Measurements from ENCODE around the gene RHOBTB1.
"Not testable (repeated sequence)": the region's sequence is repeated elsewhere in the genome, so short reads cannot be mapped to it uniquely, and the experiment has no call there.

Gene RHOBTB1

DNA sequence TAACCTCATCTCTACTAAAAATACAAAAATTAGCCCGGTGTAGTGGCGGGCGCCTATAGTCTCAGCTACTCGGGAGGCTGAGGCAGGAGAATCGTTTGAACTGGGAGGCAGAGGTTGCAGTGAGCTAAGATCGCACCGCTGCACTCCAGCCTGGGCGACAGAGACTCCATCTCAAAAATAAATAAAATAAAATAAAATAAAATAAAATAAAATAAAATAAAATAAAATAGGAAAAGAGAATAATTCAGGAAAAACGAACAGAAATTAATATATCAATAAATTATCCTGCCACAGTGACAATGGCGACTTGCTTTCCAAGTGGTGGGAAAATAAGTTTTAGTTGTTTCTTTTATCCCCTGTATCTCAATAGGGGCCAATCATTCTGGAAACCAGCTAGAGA is 102.8 kb downstream of the RHOBTB1 start:
- not testable (repeated sequence) for H3K9me3 Mint-ChIP-seq; H3K36me3 Mint-ChIP-seq; ATAC-seq (ENCODE audit: low read depth); DNase-seq (ENCODE audit: low spot score in 2 of 2); H3K4me3 Mint-ChIP-seq; H3K4me1 Mint-ChIP-seq; H3K27me3 Mint-ChIP-seq; H3K27ac Mint-ChIP-seq

DNA sequence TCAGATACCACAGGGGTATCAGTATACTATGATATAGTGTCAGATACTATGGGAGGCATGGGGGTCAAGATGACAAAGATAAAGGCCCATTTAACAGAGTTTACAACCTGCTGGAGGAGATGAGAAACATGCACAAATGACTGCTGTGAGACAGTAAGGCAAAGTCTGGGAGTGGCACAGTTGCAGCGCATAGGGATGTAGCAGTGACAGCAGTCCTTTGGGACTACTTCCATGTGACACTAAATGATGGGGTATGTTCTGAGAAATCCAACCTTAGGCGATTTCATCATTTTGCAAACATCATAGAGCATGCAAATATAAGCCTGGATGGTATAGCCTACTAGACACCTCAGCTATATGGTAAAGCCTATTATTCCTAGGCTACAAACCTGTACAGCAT is 108.9 kb downstream of the RHOBTB1 start:
- H3K4me1 Mint-ChIP-seq, result no peaks in the 10 kb centered on the region
- no peaks in the 10 kb centered on the region for H3K9me3 Mint-ChIP-seq
- no peak for DNase-seq (ENCODE audit: low spot score in 2 of 2)
- no peak overlapping the region for H3K27ac Mint-ChIP-seq
- H3K27me3 Mint-ChIP-seq, result peaks cover 1% of the 10 kb centered on the region
- no peak for ATAC-seq (ENCODE audit: low read depth)
- H3K36me3 Mint-ChIP-seq, result no peaks in the 10 kb centered on the region
- no peak overlapping the region for H3K4me3 Mint-ChIP-seq

DNA sequence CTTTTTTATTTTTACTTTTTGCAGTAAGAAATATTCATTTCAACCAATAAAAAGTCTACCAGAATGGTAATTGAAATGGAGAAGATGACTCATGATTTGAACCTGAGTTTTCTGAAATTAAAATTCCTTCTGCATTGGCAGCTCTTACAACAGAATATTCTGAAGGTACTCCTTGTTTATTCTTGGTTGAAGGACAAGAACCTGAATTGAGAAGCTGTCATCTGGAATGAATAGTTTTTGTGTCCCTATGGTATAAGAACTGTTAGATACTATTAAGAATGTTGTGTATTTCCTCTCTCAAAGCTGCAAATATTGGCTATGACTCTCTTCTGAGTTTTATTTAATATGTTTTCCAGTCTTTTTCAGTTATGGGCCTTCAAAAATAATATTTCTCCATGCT is 109.6 kb downstream of the RHOBTB1 start:
- DNase-seq (ENCODE audit: low spot score in 2 of 2) (no peak), ATAC-seq (ENCODE audit: low read depth) (no peak)
- Mint-ChIP-seq H3K4me3 (no peak overlapping the region), H3K27me3 (peaks cover 1% of the 10 kb centered on the region), H3K9me3 (no peaks in the 10 kb centered on the region), H3K4me1 (no peaks in the 10 kb centered on the region), H3K36me3 (no peaks in the 10 kb centered on the region), H3K27ac (no peak overlapping the region)

DNA sequence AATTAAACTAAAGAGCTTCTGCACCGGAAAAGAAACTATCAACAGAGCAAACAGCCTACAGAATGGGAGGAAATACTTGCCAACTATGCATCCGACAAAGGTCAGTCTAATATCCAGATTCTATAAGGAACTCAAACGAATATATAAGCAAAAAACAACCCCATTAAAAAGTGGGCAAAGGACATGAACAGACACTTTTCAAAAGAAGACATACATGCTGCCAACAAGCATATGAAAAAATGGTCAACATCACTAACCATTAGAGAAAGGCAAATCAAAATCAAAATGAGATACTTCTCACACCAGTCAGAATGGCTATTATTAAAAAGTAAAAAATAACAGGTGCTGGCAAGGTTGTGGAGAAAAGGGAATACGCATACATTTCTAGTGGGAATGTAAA is 111.8 kb downstream of the RHOBTB1 start:
- H3K27me3 Mint-ChIP-seq; H3K4me3 Mint-ChIP-seq; ATAC-seq (ENCODE audit: low read depth); DNase-seq (ENCODE audit: low spot score in 2 of 2); H3K36me3 Mint-ChIP-seq; H3K9me3 Mint-ChIP-seq; H3K4me1 Mint-ChIP-seq; H3K27ac Mint-ChIP-seq: not testable (repeated sequence)

DNA sequence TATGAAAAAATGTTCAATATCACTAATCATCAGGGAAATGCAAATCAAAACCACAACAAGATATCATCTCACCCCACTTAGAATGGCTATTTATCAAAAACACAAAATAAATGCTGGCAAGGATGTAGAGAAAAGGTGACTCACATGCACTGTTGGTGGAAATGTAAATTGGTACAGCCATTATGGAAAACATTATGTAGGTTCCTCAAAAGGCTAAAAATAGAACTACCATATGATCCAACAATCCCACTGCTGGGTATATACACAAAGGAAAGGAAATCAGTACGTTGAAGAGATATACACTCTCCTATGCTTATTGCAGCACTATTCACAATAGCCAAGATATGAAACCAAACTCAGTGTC is 115.5 kb downstream of the RHOBTB1 start:
- Mint-ChIP-seq H3K27ac (no peak overlapping the region), H3K36me3 (no peaks in the 10 kb centered on the region), H3K9me3 (no peaks in the 10 kb centered on the region), H3K4me1 (no peaks in the 10 kb centered on the region), H3K4me3 (no peak overlapping the region), H3K27me3 (peaks cover 12% of the 10 kb centered on the region)
- no peak for DNase-seq (ENCODE audit: low spot score in 2 of 2)
- no peak for ATAC-seq (ENCODE audit: low read depth)

DNA sequence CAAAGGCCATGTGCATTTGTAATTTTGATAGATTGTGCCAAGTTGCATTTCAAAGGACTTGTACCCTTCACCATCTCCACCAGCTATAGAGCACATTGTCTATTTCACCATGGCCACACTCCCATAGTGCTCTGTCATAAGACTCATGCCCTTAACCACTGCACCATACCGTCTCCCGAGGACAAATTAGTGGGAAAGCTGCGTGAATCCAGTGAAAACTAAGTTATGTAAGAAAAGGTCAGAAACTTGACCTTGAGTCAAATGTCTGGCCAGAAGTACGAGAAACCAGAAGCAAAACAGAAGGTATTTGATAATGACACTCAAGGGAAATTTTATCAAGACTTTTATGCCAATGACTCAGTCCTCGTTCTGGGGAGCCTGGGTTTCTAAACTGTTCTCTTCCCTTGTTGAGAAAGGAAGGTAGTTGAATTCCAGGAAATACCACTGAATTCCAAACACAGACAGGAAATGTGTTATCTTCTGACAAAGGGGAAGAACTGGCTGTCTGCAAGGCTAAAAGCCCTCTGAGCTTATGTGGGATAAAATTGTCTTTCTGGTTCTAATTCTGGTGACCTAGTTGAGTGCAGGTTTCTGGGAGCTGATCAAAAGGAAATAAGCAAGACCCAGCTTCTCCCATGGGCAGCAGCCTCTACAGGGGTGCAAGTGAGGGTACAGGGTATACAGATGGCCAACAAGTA is 116.0 kb downstream of the RHOBTB1 start:
- H3K36me3 Mint-ChIP-seq, result no peaks in the 10 kb centered on the region
- H3K27ac Mint-ChIP-seq, result no peak overlapping the region
- peaks cover 12% of the 10 kb centered on the region for H3K27me3 Mint-ChIP-seq
- H3K9me3 Mint-ChIP-seq, result no peaks in the 10 kb centered on the region
- ATAC-seq (ENCODE audit: low read depth) (no peak), DNase-seq (ENCODE audit: low spot score in 2 of 2) (no peak)
- H3K4me3 Mint-ChIP-seq, result no peak overlapping the region
- no peaks in the 10 kb centered on the region for H3K4me1 Mint-ChIP-seq

DNA sequence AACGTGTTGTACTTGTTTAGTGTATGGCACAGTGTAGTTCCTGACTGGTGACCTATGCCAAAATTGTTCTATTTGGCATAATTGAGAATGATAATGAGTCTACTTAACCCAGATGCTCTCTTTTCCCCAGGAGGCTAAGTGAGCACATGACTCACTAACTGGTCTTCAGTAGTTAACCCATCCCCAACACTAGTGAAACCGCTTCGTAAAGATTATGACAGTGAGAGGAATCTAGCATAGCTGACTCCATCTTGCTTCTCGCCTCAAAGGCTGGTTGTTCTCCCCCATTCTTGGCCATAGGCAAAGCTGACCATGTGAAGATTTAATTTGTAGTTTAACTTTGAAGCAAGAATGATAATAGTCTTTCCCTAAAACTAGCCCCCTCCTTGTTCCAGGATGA is 118.5 kb downstream of the RHOBTB1 start:
- ATAC-seq (ENCODE audit: low read depth) (no peak), DNase-seq (ENCODE audit: low spot score in 2 of 2) (no peak)
- peaks cover 10% of the 10 kb centered on the region for H3K27me3 Mint-ChIP-seq
- no peak overlapping the region for H3K4me3 Mint-ChIP-seq
- no peaks in the 10 kb centered on the region for H3K9me3 Mint-ChIP-seq
- no peaks in the 10 kb centered on the region for H3K36me3 Mint-ChIP-seq
- no peak overlapping the region for H3K27ac Mint-ChIP-seq
- H3K4me1 Mint-ChIP-seq, result no peaks in the 10 kb centered on the region

DNA sequence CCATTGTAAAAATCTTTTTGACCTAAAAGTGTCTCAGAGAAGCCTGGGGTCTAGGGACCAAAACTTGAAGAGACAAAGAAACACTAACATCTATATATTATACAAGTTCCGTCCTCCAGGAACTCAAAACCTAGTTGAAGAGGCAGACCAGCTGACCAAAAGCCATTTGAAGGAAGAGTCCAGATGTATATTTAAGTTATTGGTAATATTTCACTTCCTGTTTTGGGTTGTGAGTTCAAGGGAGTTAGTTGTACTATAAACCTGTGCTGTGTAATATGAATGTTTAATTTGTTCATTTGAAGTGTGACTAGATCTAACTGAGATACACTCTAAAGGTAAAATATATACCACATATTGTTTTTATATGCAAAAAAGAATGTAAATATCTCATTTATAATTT is 120.7 kb downstream of the RHOBTB1 start:
- H3K36me3 Mint-ChIP-seq, result no peaks in the 10 kb centered on the region
- peaks cover 6% of the 10 kb centered on the region for H3K27me3 Mint-ChIP-seq
- no peaks in the 10 kb centered on the region for H3K4me1 Mint-ChIP-seq
- H3K27ac Mint-ChIP-seq, result no peak overlapping the region
- H3K4me3 Mint-ChIP-seq, result no peak overlapping the region
- no peaks in the 10 kb centered on the region for H3K9me3 Mint-ChIP-seq
- DNase-seq (ENCODE audit: low spot score in 2 of 2) (no peak), ATAC-seq (ENCODE audit: low read depth) (no peak)

DNA sequence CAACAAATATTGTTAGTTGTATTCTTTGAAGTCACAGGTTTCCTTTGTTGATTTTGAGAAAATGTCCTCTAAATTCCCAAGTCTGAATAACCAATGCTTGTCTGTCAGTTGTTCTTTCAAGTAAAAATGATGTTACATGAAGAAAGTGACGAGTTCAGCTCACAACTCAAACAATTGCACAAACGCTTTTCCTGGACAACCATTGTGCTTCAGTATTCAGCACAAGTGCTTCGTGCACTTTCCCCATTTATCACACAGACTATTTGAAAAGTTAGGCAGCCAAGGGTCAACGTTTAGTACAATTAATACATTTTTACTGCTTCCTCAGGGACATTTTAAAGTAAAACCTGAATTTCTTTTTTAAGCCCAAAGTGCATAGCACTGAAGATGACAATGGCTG is 121.2 kb downstream of the RHOBTB1 start:
- ATAC-seq (ENCODE audit: low read depth) (no peak), DNase-seq (ENCODE audit: low spot score in 2 of 2) (no peak)
- Mint-ChIP-seq H3K4me3 (no peak overlapping the region), H3K27me3 (peaks cover 5% of the 10 kb centered on the region), H3K9me3 (no peaks in the 10 kb centered on the region), H3K4me1 (no peaks in the 10 kb centered on the region), H3K36me3 (no peaks in the 10 kb centered on the region), H3K27ac (no peak overlapping the region)

DNA sequence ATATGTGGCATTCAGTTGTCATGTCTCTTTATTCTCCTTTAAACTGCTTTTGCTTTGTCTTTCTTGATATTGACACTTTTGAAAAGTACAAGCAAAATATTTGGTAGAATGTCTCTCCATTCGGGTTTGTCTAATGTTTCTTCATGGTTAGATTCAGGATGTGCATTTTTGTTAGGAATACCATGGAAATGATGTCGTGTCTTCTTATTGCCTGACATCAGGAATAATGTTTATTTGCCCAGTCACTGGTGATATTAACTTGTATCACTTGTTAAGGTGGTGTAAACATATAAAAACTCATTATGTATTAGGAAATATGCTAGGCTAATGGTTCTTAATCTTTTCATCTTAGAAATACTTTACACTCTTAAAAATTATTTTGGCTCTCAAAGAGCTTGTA is 122.3 kb downstream of the RHOBTB1 start:
- H3K27ac Mint-ChIP-seq, result no peak overlapping the region
- no peaks in the 10 kb centered on the region for H3K4me1 Mint-ChIP-seq
- no peak for ATAC-seq (ENCODE audit: low read depth)
- H3K9me3 Mint-ChIP-seq, result no peaks in the 10 kb centered on the region
- H3K27me3 Mint-ChIP-seq, result peaks cover 3% of the 10 kb centered on the region
- H3K36me3 Mint-ChIP-seq, result no peaks in the 10 kb centered on the region
- no peak for DNase-seq (ENCODE audit: low spot score in 2 of 2)
- no peak overlapping the region for H3K4me3 Mint-ChIP-seq

DNA sequence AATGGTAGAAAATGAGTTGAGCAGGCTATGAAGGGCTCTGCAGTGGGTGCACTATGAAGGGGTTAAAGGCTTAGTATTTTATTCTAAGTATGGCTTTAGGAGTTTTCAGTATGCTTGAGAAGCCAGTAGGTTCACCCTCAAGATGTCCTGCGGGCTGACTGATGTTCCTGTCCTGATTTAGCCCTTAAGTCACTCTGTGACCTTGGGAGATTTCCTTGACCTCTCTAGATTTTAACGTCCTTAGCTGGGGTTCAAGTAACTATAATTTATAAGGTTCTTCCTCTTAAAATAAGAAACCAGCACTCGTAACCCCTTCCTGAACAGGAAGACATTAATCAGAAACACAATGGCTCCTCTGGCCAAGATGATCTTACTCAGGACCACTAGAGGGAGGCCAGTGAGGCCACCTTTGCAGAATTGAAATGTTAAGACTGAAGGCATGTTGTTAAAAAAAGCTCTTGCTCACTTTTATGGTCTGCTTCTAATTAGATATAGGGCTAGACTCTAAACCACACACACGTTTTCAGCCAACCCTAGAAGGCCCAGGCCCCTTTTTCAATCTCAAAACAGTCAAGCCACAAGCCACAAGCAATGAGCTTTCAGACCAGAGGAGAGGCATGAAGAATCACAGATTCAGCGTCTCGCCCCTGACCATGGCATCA is 123.8 kb downstream of the RHOBTB1 start:
- Mint-ChIP-seq H3K9me3 (no peaks in the 10 kb centered on the region), H3K27me3 (no peaks in the 10 kb centered on the region)

More for the DNA sequence above, 123.8 kb downstream of the RHOBTB1 start:
- ATAC-seq (ENCODE audit: low read depth) (no peak), DNase-seq (ENCODE audit: low spot score in 2 of 2) (no peak)
- Mint-ChIP-seq H3K4me3 (no peak overlapping the region), H3K27ac (no peak overlapping the region), H3K4me1 (no peaks in the 10 kb centered on the region), H3K36me3 (no peaks in the 10 kb centered on the region)
